PC-3 (cell line): ENCODE results near the gene CXorf58.

Experiments used
- CTCF ChIP-seq: fragments of 300-600 bp; sonication (generic); conservative IDR thresholded peaks from 2 replicates; pipeline ENCODE4 v1.5.1; 2017; ENCODE audit warnings: antibody characterized with exemption, low read depth, mild to moderate bottlenecking, low read length
- EZH2 ChIP-seq: fragments of 300-600 bp; sonication (generic); IDR thresholded peaks from one replicate; pipeline ENCODE4 v1.6.1; 2017; ENCODE audit warnings: antibody characterized with exemption, mild to moderate bottlenecking, low read length; ENCODE audit not compliant: unreplicated experiment

- TF ChIP-seq CTCF (no peak), EZH2 (no peak)
Measured at GRCh38 chrX:23883737-23884354, 24.0 kb upstream of the CXorf58 start.
